PFSK-1 (cell line): Measurements from ENCODE around the gene GABRR3.

ENCODE experiments used
- FOXP2 ChIP-seq: optimal IDR thresholded peaks from 2 replicates; pipeline ENCODE3; 2011; ENCODE audit warnings: borderline replicate concordance, control low read depth, inconsistent platforms; ENCODE audit not compliant: insufficient read depth; ENCODE audit errors: extremely low read length, extremely low read depth
- POLR2AphosphoS5 ChIP-seq: IDR thresholded peaks from 2 replicates; pipeline ENCODE4 v1.6.1; 2012; ENCODE audit warnings: low read depth, mild to moderate bottlenecking, control low read depth, low read length, moderate library complexity
- SIN3A ChIP-seq: IDR thresholded peaks from 2 replicates; pipeline ENCODE4 v1.6.1; 2012; ENCODE audit warnings: mild to moderate bottlenecking, low read length, moderate library complexity, borderline replicate concordance; ENCODE audit not compliant: insufficient read depth
- TAF1 ChIP-seq: IDR thresholded peaks from 2 replicates; pipeline ENCODE4 v1.6.1; 2012; ENCODE audit warnings: low read length, control low read depth, borderline replicate concordance; ENCODE audit not compliant: insufficient read depth
- TF ChIP-seq, protein P1 (sequence below), 2 experiments: IDR thresholded peaks; 2 replicates each; pipeline versions ENCODE4 v1.6.1 to v1.8.0; 2011 to 2012; ENCODE audit warnings: low read depth in 2 of 2, low read length in 2 of 2, control low read depth in 1 of 2, inconsistent platforms in 1 of 2, mild to moderate bottlenecking in 1 of 2, moderate library complexity in 1 of 2; ENCODE audit not compliant: insufficient read depth in 1 of 2

The GABRR3 gene

DNA sequence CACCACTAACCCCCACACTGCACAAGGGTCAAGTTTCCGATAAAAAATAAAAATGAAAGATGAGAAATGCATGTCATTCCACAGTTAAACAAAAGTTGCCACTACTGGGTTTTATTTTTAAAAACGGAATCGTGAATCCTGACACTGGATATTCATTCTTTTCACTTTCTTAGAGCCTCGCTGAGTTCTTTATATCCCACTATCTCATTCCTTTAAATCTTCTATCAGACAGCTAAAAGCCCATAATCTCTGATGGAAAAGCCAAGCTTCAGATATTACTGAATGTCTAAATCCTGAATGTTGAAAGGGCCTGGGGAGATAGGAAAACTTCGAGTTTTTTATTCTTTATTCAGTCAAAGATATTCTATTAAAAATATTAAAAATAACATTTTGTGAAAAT lies 74.6 kb downstream of the GABRR3 start:
- no peak for TF ChIP-seq TAF1
- no peak for TF ChIP-seq POLR2AphosphoS5
- TF ChIP-seq, protein P1, sequence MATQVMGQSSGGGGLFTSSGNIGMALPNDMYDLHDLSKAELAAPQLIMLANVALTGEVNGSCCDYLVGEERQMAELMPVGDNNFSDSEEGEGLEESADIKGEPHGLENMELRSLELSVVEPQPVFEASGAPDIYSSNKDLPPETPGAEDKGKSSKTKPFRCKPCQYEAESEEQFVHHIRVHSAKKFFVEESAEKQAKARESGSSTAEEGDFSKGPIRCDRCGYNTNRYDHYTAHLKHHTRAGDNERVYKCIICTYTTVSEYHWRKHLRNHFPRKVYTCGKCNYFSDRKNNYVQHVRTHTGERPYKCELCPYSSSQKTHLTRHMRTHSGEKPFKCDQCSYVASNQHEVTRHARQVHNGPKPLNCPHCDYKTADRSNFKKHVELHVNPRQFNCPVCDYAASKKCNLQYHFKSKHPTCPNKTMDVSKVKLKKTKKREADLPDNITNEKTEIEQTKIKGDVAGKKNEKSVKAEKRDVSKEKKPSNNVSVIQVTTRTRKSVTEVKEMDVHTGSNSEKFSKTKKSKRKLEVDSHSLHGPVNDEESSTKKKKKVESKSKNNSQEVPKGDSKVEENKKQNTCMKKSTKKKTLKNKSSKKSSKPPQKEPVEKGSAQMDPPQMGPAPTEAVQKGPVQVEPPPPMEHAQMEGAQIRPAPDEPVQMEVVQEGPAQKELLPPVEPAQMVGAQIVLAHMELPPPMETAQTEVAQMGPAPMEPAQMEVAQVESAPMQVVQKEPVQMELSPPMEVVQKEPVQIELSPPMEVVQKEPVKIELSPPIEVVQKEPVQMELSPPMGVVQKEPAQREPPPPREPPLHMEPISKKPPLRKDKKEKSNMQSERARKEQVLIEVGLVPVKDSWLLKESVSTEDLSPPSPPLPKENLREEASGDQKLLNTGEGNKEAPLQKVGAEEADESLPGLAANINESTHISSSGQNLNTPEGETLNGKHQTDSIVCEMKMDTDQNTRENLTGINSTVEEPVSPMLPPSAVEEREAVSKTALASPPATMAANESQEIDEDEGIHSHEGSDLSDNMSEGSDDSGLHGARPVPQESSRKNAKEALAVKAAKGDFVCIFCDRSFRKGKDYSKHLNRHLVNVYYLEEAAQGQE (IDR thresholded peaks at IDR 0.05; ENCODE audit: insufficient read depth in 1 of 2, low read depth in 2 of 2, low read length in 2 of 2): no peak
- no peak for TF ChIP-seq SIN3A
- no peak for TF ChIP-seq FOXP2

DNA sequence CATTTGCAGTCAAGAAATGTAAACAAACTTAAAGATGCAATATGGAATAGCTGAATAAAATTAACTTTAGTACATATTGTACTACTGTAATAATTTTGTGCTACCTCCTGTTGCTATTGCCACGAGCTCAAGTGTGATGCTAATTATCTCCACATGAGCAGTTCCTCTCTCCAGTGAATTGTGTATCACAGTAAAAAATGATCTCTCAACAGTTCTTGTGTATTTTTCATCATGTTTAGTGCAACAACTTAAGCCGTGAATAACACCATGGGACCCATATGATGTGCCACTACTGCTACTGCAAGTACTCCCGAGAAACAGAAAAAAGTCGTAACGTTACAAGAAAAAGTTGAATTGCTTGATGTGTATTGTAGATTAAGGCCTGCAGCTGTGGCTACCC lies 75.2 kb downstream of the GABRR3 start:
- TF ChIP-seq POLR2AphosphoS5 (no peak), TAF1 (no peak), SIN3A (no peak), FOXP2 (no peak)
- TF ChIP-seq, protein P1 (IDR thresholded peaks at IDR 0.05; ENCODE audit: insufficient read depth in 1 of 2, low read depth in 2 of 2, low read length in 2 of 2): no peak

DNA sequence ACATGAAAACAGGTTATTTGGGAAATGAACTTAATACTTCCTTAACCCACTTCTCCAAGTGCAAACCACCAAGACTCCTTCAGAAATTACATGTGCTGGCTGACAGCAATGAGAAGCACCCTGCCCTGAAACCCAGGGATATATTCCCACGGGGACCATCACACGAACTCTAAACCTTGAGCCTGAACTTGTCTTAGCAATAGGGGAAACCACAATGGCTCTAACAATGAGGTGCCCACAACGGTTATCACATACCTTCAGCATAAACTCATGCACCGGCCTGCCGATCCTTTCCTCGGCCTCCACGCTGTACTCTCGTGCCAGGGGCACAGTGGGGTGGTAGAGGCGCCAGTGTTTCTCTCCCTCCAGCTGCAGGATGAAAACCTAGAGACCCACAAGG lies 76.3 kb downstream of the GABRR3 start:
- TF ChIP-seq SIN3A: no peak
- TF ChIP-seq, protein P1 (IDR thresholded peaks at IDR 0.05; ENCODE audit: insufficient read depth in 1 of 2, low read depth in 2 of 2, low read length in 2 of 2): no peak

DNA sequence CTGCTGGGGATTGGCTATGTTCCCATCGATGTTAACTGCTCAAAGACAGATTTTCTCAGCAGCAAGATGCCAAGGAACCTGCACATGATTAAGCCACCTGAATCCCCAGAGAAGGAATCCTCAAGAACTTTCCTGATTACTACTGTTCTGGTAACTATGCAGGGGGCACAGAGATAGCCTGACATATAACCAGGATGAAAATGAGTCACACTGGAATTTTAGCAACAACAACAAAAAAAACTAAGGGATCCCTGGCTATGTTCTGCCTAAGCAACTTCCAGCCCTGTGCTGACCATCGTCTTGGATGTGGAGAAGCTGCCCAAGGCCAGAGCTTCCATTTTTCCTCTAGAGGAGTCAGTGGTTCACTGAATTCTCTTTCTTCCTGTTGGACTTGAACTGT lies 76.7 kb downstream of the GABRR3 start:
- TF ChIP-seq, protein P1 (IDR thresholded peaks at IDR 0.05; ENCODE audit: insufficient read depth in 1 of 2, low read depth in 2 of 2, low read length in 2 of 2): no peak
- no peak for TF ChIP-seq SIN3A

DNA sequence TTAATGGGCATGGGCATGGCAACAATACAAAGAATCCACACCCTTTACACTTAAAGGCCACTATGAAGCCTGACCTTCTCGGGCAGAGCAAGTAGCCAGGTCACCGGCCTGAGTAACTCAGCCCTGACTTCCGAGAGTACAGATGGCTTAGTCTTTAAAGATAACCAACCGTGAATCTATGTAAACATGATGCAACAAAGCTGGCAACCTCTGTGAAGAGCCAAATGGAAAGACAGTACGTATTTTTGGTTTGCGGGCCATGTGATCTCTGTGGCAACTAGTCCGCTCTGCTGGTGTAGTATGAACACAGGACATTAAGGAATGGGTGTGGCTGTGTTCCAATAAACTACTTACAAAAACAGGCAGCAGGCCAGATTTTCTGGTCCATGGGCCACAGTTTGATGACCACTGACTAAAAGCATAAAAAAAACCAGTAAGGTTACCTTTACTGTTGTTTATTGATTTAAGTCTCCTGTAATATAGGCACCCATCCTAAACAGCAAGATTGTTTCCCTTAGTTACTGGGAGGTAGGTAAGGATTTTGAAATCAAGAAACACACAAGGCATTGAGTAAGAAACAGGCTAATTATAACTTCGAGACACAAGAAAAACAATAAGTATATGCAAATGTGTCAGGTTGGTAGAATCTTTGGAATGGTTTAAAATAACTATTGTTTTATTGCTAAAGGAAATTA lies 77.4 kb downstream of the GABRR3 start:
- no peak for TF ChIP-seq FOXP2
- TF ChIP-seq SIN3A: no peak
- TF ChIP-seq, protein P1 (IDR thresholded peaks at IDR 0.05; ENCODE audit: insufficient read depth in 1 of 2, low read depth in 2 of 2, low read length in 2 of 2): no peak
- no peak for TF ChIP-seq TAF1
- TF ChIP-seq POLR2AphosphoS5: no peak
